GM18909 (cell line): ENCODE data around the gene KIRREL3.

Experiments
- ATAC-seq: cut with Tn5 transposase; IDR thresholded peaks from one replicate; pipeline ENCODE4 v1.9.1; 2021; ENCODE audit warnings: mild to moderate bottlenecking; ENCODE audit not compliant: unreplicated experiment, poor library complexity

Gene KIRREL3

GRCh38 chr11:126884594-126884993 lies 116.0 kb downstream of the KIRREL3 start:
- no peak for ATAC-seq

DNA sequence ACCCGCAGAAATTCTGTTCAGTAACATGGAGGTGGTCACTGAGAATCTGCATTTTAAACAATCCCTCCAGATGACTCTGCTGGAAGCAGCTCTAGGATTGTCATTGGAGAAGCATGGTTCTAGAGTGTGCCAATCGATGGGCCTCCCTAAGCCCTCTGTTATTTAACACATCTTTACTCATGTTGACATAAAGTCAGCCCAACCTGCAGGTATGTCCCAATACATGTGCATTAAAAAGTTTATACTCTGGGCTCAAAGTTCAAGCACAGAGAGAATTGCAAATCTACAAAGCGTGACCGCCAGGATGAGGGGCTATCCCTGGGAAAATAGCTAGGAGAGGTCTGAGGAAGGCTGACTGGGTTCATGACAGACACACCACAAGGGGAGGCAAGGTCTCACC lies 116.4 kb downstream of the KIRREL3 start:
- ATAC-seq = no peak

- no peak for ATAC-seq
Measured at GRCh38 chr11:126880872-126881271, 119.7 kb downstream of the KIRREL3 start.

DNA sequence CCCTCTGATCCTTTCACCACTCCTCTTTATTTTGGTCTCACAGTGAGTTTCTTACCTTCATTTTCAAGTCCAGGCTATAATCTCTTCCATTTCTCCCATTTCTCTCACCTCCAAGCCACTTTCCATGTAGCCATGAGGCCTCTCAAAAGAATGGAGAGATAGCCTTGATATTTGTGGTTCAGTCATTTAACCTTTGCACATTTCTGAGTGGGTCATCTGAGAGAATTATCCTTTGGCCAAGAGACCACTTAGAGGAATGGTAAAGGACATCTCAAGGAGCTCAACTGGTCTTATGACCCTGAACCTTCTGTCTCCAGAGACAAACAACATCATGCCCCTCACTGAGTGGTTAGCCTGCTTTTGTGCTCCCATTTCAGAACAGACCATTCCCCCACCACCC lies 121.1 kb downstream of the KIRREL3 start:
- ATAC-seq = no peak

DNA sequence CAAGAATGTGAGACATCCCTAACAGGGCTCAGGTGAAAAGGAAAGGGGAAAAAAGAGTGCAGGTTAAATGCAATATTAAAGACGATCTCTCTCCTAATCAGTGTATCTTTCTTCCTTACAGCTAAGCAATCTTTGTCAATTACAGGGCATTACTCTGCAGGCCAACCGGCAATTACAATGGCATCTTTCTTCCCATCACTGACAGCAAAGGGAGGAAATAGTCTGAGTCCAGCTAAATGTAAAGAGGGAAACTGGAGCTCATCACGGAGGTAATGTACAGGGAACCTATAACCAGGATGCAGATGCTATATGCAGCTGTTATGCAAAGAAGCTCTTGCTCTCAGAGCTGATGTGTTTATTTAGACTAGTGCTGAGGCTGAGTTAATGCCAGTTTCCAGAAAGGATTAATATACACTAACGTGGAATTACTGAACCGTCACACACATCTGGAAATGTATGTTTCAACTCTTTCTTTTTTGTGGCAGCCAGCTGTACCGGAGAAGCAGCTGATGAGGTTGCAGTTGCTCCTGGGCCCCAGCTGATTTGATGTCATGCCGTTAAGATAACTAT lies 121.6 kb downstream of the KIRREL3 start:
- no peak for ATAC-seq

DNA sequence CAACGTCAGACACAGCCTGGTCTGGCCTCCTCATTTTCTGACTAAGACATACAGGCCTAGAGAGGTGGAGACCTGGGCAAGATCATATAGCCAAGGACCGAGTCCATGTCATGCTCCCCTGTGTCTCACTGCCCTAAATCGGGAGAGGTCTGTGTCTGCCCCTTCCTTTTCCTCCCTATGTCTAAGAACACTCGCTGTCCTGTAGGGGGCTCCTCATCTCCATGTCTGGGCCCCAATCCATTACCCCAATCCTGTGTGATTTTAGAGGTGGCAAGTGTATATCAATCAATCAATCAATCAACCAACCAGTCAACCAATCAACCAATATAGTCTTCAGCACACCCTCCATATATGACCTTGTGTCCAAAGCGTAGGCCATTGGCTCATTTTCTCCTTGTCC lies 125.7 kb downstream of the KIRREL3 start:
- ATAC-seq = no peak

GRCh38 chr11:126874276-126874675 lies 126.3 kb downstream of the KIRREL3 start:
- ATAC-seq = no peak

DNA sequence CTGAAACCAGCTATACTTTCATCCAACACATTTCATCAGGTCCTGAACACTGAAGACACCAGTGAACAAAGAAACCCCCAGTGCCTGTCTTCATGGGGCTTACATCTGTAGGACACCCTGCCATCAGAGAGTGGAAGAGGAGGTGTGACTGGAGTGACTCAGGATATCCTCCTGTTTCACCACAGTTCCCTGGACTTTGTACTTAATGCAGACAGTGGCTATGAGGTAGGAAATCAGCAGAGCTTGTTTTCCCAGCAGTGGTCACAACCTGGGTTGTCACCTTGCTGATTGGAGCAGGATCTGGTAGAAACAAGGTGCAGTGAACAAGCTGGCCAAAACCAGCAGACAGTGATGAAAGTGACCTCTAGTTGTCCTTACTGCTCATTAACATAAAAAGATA lies 128.8 kb downstream of the KIRREL3 start:
- no peak for ATAC-seq

GRCh38 chr11:126870021-126870420 lies 130.5 kb downstream of the KIRREL3 start:
- no peak for ATAC-seq

DNA sequence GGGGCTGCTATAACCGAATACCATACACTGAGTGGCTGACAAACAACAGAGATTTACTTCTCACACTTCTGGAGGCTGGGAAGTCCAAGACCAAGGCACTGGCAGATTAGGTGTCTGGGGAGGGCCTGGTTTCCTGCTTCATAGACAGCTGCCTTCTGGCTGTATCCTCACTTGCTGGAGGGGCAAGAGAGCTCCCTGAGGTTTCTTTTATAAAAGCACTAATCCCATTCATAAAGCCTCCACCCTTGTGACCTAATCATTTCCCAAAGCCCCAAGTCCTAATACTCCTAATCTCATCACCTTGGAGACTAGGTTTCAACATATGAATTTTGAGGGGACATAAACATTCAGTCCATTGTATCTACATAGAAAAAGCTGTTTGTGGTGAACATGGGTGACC lies 131.8 kb downstream of the KIRREL3 start:
- ATAC-seq = no peak

DNA sequence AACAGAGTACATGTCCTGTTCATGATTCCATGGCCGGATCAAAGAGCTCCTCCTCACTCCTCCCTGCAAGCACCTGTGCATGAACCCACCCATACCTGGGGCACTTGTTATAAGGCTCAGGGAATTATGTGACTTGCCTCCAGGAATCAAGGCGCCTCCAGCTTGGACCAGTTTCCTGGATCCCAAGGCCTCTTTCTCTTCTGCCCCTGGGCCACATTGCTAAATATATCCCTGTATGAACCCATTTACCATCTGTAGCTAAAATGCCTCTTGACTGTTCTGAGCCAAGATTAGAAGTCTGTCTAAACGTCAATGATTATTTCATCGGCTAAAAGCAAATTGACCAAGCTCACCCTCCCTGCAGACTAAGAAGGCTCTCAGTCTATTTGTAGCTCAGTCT lies 135.6 kb downstream of the KIRREL3 start:
- no peak for ATAC-seq

- ATAC-seq = no peak
Measured at GRCh38 chr11:126863294-126863997, 137.1 kb downstream of the KIRREL3 start.

GRCh38 chr11:126862664-126863243 lies 137.8 kb downstream of the KIRREL3 start:
- peak; percentile 71 for ATAC-seq

- no peak for ATAC-seq
Measured at GRCh38 chr11:126861796-126862459, 138.6 kb downstream of the KIRREL3 start.

DNA sequence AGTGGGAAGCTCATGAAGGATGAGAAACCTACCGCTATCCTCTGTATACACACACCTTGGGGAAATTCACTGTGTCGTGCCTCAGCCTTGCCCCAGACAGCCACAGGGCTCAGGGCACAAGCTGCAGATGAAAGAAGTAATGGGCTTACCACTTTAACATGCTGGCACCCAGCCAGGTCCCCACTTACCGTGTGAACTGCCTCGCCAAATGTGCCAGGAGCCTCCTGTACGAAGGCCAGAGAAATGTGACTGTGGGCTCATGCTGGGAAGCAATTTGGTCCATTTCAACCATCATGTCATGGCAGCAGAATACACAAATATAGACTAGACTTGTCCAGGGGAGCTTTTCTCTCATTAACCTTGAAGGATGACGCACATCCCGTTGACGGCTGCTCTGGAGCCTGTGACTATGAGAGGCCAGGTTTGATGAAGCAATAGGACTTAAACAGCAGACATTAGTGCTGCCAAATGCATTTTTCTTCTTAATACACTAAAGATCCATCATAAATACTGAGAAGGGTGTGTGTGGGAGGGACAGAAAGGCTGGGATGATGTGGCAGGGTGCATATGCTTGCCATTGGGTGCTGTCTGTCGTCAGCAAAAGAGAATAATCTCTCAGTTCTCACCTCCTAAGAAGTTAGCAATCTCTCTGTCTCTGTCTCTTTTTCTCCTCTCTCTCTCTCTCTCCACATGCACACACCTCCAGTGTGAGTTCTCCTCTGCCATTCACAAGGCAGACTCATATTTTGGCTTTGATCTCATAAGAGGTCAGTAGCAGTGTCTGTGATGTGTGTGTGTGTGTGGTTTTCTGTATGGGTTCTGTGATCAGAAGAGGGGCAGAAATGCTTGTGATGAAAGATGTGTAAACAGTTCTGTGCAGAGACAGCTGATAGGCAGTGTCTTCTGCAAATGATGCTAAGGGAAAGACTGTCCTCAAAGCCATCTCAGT lies 142.4 kb downstream of the KIRREL3 start:
- ATAC-seq = no peak

- ATAC-seq = no peak
Measured at GRCh38 chr11:126855536-126855935, 145.0 kb downstream of the KIRREL3 start.

DNA sequence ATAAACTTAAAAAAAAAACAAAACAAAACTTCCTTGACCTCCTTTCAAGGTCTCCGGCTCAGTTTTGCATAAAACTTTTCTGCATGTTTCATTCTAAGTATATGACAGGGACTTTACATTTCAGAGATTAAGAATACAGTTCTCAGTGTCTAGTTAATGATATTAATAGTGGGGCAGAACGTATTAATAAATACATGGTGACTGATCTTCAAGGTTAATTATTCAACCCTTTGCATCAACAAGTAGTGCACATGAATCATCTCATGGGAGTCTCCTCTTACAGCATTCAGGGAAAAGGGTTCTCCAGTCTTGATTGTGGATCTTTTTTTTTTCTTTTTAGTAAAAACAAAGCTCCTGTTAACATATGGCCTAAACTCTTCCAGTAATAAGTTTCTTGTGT lies 146.8 kb downstream of the KIRREL3 start:
- ATAC-seq = peak; percentile 74

GRCh38 chr11:126844789-126845188 lies 155.8 kb downstream of the KIRREL3 start:
- no peak for ATAC-seq

- no peak for ATAC-seq
Measured at GRCh38 chr11:126843096-126843495, 157.5 kb downstream of the KIRREL3 start.

GRCh38 chr11:126841999-126842398 lies 158.6 kb downstream of the KIRREL3 start:
- no peak for ATAC-seq
